Astrocyte (in vitro differentiated cells and primary cell): ENCODE measurements around the gene TH.
A peak's percentile ranks its signal among the peaks of the same experiment; 100 is the strongest.

Source experiments
- CTCF ChIP-seq: IDR thresholded peaks from 2 replicates; pipeline ENCODE4 v1.5.1; 2011; ENCODE audit warnings: low read depth, mild to moderate bottlenecking, inconsistent platforms, low read length, moderate library complexity; ENCODE audit not compliant: insufficient read depth
- EZH2 ChIP-seq: IDR thresholded peaks from 2 replicates; pipeline ENCODE4 v1.6.1; 2012; ENCODE audit warnings: mild to moderate bottlenecking, low read length, inconsistent platforms; ENCODE audit not compliant: insufficient read depth

GRCh38 chr11:2139621-2140337 lies 31.8 kb downstream of the TH start:
- TF ChIP-seq CTCF = no peak
- peak; percentile 71 for TF ChIP-seq EZH2
